ENCODE data around the gene CDKAL1. TPM values are rescaled to one million over a fixed set of nuclear protein-coding genes. Genes with fewer than 3 reads are reported as not detected.

CDKAL1 gene
- total and polyA plus RNA-seq, 2 of the 8 experiments (the other 6 are each of a cell fraction or from before 2014, with no cell fraction given): 8.4 to 24.6 TPM

DNA sequence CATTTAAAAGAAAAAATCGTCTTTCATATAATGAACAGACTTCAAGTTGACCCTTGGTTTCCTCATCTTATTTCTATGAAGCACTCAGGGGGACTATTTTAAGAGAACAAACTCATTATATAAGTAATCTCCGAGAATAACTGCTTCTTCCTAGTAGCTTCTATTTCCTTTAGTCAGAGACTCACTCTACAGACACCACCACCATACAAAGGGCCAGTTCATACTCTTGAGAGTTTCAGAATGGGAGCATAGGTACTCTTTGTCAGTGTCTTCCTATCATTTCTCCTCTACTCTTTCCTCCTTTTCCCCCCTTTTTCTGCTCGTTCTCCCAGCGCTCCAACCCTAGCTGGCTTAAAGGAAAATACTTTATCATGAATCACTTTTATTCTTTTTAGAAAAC lies 104.9 kb downstream of the CDKAL1 start (continued):
- TF ChIP-seq, protein P1, sequence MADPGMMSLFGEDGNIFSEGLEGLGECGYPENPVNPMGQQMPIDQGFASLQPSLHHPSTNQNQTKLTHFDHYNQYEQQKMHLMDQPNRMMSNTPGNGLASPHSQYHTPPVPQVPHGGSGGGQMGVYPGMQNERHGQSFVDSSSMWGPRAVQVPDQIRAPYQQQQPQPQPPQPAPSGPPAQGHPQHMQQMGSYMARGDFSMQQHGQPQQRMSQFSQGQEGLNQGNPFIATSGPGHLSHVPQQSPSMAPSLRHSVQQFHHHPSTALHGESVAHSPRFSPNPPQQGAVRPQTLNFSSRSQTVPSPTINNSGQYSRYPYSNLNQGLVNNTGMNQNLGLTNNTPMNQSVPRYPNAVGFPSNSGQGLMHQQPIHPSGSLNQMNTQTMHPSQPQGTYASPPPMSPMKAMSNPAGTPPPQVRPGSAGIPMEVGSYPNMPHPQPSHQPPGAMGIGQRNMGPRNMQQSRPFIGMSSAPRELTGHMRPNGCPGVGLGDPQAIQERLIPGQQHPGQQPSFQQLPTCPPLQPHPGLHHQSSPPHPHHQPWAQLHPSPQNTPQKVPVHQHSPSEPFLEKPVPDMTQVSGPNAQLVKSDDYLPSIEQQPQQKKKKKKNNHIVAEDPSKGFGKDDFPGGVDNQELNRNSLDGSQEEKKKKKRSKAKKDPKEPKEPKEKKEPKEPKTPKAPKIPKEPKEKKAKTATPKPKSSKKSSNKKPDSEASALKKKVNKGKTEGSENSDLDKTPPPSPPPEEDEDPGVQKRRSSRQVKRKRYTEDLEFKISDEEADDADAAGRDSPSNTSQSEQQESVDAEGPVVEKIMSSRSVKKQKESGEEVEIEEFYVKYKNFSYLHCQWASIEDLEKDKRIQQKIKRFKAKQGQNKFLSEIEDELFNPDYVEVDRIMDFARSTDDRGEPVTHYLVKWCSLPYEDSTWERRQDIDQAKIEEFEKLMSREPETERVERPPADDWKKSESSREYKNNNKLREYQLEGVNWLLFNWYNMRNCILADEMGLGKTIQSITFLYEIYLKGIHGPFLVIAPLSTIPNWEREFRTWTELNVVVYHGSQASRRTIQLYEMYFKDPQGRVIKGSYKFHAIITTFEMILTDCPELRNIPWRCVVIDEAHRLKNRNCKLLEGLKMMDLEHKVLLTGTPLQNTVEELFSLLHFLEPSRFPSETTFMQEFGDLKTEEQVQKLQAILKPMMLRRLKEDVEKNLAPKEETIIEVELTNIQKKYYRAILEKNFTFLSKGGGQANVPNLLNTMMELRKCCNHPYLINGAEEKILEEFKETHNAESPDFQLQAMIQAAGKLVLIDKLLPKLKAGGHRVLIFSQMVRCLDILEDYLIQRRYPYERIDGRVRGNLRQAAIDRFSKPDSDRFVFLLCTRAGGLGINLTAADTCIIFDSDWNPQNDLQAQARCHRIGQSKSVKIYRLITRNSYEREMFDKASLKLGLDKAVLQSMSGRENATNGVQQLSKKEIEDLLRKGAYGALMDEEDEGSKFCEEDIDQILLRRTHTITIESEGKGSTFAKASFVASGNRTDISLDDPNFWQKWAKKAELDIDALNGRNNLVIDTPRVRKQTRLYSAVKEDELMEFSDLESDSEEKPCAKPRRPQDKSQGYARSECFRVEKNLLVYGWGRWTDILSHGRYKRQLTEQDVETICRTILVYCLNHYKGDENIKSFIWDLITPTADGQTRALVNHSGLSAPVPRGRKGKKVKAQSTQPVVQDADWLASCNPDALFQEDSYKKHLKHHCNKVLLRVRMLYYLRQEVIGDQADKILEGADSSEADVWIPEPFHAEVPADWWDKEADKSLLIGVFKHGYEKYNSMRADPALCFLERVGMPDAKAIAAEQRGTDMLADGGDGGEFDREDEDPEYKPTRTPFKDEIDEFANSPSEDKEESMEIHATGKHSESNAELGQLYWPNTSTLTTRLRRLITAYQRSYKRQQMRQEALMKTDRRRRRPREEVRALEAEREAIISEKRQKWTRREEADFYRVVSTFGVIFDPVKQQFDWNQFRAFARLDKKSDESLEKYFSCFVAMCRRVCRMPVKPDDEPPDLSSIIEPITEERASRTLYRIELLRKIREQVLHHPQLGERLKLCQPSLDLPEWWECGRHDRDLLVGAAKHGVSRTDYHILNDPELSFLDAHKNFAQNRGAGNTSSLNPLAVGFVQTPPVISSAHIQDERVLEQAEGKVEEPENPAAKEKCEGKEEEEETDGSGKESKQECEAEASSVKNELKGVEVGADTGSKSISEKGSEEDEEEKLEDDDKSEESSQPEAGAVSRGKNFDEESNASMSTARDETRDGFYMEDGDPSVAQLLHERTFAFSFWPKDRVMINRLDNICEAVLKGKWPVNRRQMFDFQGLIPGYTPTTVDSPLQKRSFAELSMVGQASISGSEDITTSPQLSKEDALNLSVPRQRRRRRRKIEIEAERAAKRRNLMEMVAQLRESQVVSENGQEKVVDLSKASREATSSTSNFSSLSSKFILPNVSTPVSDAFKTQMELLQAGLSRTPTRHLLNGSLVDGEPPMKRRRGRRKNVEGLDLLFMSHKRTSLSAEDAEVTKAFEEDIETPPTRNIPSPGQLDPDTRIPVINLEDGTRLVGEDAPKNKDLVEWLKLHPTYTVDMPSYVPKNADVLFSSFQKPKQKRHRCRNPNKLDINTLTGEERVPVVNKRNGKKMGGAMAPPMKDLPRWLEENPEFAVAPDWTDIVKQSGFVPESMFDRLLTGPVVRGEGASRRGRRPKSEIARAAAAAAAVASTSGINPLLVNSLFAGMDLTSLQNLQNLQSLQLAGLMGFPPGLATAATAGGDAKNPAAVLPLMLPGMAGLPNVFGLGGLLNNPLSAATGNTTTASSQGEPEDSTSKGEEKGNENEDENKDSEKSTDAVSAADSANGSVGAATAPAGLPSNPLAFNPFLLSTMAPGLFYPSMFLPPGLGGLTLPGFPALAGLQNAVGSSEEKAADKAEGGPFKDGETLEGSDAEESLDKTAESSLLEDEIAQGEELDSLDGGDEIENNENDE (IDR thresholded peaks at IDR 0.05; ENCODE audit: insufficient replicate concordance, low read length): no peak
- TF ChIP-seq EZH2 (IDR thresholded peaks at IDR 0.05; ENCODE audit: low read depth, low read length, severe bottlenecking) (no peak), JUN (IDR thresholded peaks at IDR 0.05; ENCODE audit: low read depth, low read length) (no peak), SIN3A (conservative IDR thresholded peaks at IDR 0.05 in 1 of 2, IDR thresholded peaks at IDR 0.05 in 1 of 2; ENCODE audit: low read depth in 1 of 2, low read length in 2 of 2) (no peak), SRF (IDR thresholded peaks at IDR 0.05; ENCODE audit: low read depth, low read length) (no peak), CHD1 (IDR thresholded peaks at IDR 0.05; ENCODE audit: low read depth, low read length) (no peak), HDAC2 (IDR thresholded peaks at IDR 0.05; ENCODE audit: borderline replicate concordance in 1 of 2, low read depth in 2 of 2, low read length in 2 of 2) (no peak), FOSL1 (IDR thresholded peaks at IDR 0.05; ENCODE audit: insufficient read depth, low read depth, low read length) (no peak), SP1 (IDR thresholded peaks at IDR 0.05; ENCODE audit: low read depth, low read length) (no peak), YY1 (IDR thresholded peaks at IDR 0.05; ENCODE audit: low read depth, low read length) (no peak), NRF1 (IDR thresholded peaks at IDR 0.05; ENCODE audit: low read depth, low read length) (no peak), CTBP2 (IDR thresholded peaks at IDR 0.05; ENCODE audit: borderline replicate concordance, insufficient read depth, insufficient read length, low read length) (no peak)

Measured in H1 (cell line).